K562 (cell line): ENCODE measurements around the gene TDRD9. TPM values are rescaled to one million over a fixed set of nuclear protein-coding genes. Genes with fewer than 3 reads are reported as not detected.

Experiments
- ATAC-seq: fragments of 200-7000 bp; cut with Tn5 transposase; 3 replicates; pipeline ENCODE4 v1.9.1; 2020; ENCODE audit warnings: moderate library complexity
- BruUV-seq: library from RNA; stranded (reverse); fragments of 400-500 nt; replicated peaks from 2 replicates; lab custom pipeline; 2021; lab: Mats Ljungman, UMichigan
- CTCF ChIA-PET: fragments of 300-600 bp; formaldehyde crosslinking; extraction: SDS; loops from one replicate; lab custom pipeline; 2021; ENCODE audit warnings: low intra/inter-chr PET ratio; lab: Yijun Ruan, JAX
- POLR2A ChIA-PET: fragments of 300-600, 350-650 bp; sonication (Branson Sonifier 250); formaldehyde crosslinking; extraction: SDS; loops from one replicate; lab custom pipeline; 2021; ENCODE audit warnings: antibody characterized with exemption, inconsistent platforms; lab: Yijun Ruan, JAX
- DNase-seq, 4 experiments: peaks; one replicate each; pipeline versions ENCODE4 v3.0.0 to v3.0.0-alpha.2; 2011 to 2018; ENCODE audit warnings: low spot score in 3 of 4, mixed read lengths in 3 of 4; ENCODE audit errors: extremely low read depth in 1 of 4
- FAIRE-seq: peaks from 2 replicates; lab custom pipeline; 2011; peaks lifted over from hg19 to GRCh38; lab: Jason Lieb, UNC
- H2AFZ ChIP-seq: 2 replicates; pipeline ENCODE4 v1.6.0; 2011; ENCODE audit warnings: low read depth, low read length, control low read depth, inconsistent platforms
- H3K27ac ChIP-seq: fragments of 200-600 bp; 3 replicates; pipeline ENCODE4 v1.8.0; 2011; ENCODE audit warnings: low read depth, mild to moderate bottlenecking, control low read depth, inconsistent platforms, low read length, moderate library complexity, mixed read lengths; ENCODE audit errors: extremely low read depth
- H3K27me3 ChIP-seq, 2 experiments: fragments of 300-600 bp in 1 of 2; 2 replicates in 1 of 2; 3 replicates in 1 of 2; pipeline versions ENCODE4 v1.6.0 to v1.8.0; 2011; ENCODE audit warnings: inconsistent platforms in 2 of 2, low read length in 2 of 2, mild to moderate bottlenecking in 1 of 2, mixed read lengths in 1 of 2, moderate library complexity in 1 of 2; ENCODE audit not compliant: control insufficient read depth in 2 of 2, insufficient read depth in 2 of 2
- H3K36me3 ChIP-seq: fragments of 300-600 bp; 3 replicates; pipeline ENCODE4 v1.8.0; 2011; ENCODE audit warnings: mild to moderate bottlenecking, low read length, inconsistent platforms; ENCODE audit not compliant: control insufficient read depth, insufficient read depth
- H3K4me1 ChIP-seq, 2 experiments: fragments of 200-600 bp in 1 of 2; replicated peaks in 1 of 2; 2 replicates in 1 of 2; 3 replicates in 1 of 2; pipeline versions ENCODE4 v1.5.1 to v1.8.0; 2011; ENCODE audit warnings: inconsistent platforms in 2 of 2, low read length in 2 of 2, mild to moderate bottlenecking in 1 of 2, mixed read lengths in 1 of 2, moderate library complexity in 1 of 2; ENCODE audit not compliant: control insufficient read depth in 2 of 2, insufficient read depth in 2 of 2
- H3K4me2 ChIP-seq: 2 replicates; pipeline ENCODE4 v1.6.1; 2011; ENCODE audit warnings: low read length, control low read depth, inconsistent platforms, mixed read lengths; ENCODE audit not compliant: insufficient read depth
- H3K4me3 ChIP-seq: fragments of 200-600 bp; sonication (generic), shearing (Covaris generic); 2 replicates; pipeline ENCODE4 v1.5.1; 2016; ENCODE audit warnings: control low read depth, inconsistent platforms
- H3K79me2 ChIP-seq: fragments of 200-600 bp; 3 replicates; pipeline ENCODE4 v1.8.0; 2011; ENCODE audit warnings: low read length, inconsistent platforms; ENCODE audit not compliant: control insufficient read depth, insufficient read depth
- H3K9ac ChIP-seq, 2 experiments: 2 replicates each; pipeline versions ENCODE4 v1.6.0 to v1.6.1; 2011; ENCODE audit warnings: low read depth in 2 of 2, low read length in 2 of 2, control low read depth in 1 of 2, inconsistent platforms in 1 of 2, mild to moderate bottlenecking in 1 of 2, mixed read lengths in 1 of 2; ENCODE audit not compliant: insufficient read depth in 1 of 2
- H3K9me1 ChIP-seq: one replicate; pipeline ENCODE4 v1.6.0; 2011; ENCODE audit warnings: inconsistent platforms, mild to moderate bottlenecking, low read length, moderate library complexity; ENCODE audit not compliant: control insufficient read depth, insufficient read depth
- H3K9me3 ChIP-seq: replicated peaks from 2 replicates; pipeline ENCODE4 v1.5.1; 2011; ENCODE audit warnings: low read depth, low read length, inconsistent platforms; ENCODE audit not compliant: control insufficient read depth, insufficient read depth
- H4K20me1 ChIP-seq: replicated peaks from 2 replicates; pipeline ENCODE4 v1.6.1; 2011; ENCODE audit warnings: low read length, inconsistent platforms, mixed read lengths; ENCODE audit not compliant: control insufficient read depth, insufficient read depth
- GTF2A2 ChIP-seq: IDR thresholded peaks from 2 replicates; pipeline ENCODE4 v1.6.1; 2016; ENCODE audit warnings: mild to moderate bottlenecking, missing genetic modification characterization, missing compliant biosample characterization
- MTA2 ChIP-seq: fragments of 450-650 bp; IDR thresholded peaks from 2 replicates; pipeline ENCODE4 v1.6.1; 2016; ENCODE audit warnings: low read depth
- OTX1 ChIP-seq: fragments of 450-650 bp; formaldehyde crosslinking; IDR thresholded peaks from 2 replicates; pipeline ENCODE4 v1.4.0; 2022; ENCODE audit warnings: mild to moderate bottlenecking
- SMARCA5 ChIP-seq: fragments of 450-650 bp; IDR thresholded peaks from 2 replicates; pipeline ENCODE4 v1.6.1; 2016
- ZNF224 ChIP-seq: sonication (generic); formaldehyde crosslinking; IDR thresholded peaks from 2 replicates; pipeline ENCODE4 v1.8.0; 2022; ENCODE audit warnings: mild to moderate bottlenecking, missing genetic modification reagents
- ZNF347 ChIP-seq: fragments of 450-650 bp; formaldehyde crosslinking; IDR thresholded peaks from 2 replicates; pipeline ENCODE4 v1.4.0; 2020; ENCODE audit warnings: low read depth, mild to moderate bottlenecking, moderate library complexity
- ZNF592 ChIP-seq: fragments of 450-650 bp; IDR thresholded peaks from 2 replicates; pipeline ENCODE4 v1.6.1; 2017; ENCODE audit warnings: antibody characterized with exemption, mild to moderate bottlenecking
- ZNF717 ChIP-seq: fragments of 250-450 bp; sonication (Bioruptor Pico); IDR thresholded peaks from 2 replicates; pipeline ENCODE4 v1.5.0; 2021
- WGBS: fragments of 100-300 bp; shearing (Covaris generic); methylation state at CpG from one replicate; pipeline ENCODE4 v1.1.6; 2016; ENCODE audit warnings: low coverage, mixed read lengths; ENCODE audit not compliant: insufficient coverage; ENCODE audit errors: missing lambda C conversion rate; 5-methylcytosine and 5-hydroxymethylcytosine counted together
- in situ Hi-C: fragments of 300-500 bp; cut with MboI; formaldehyde crosslinking; loops from 4 replicates; pipeline ENCODE4 v1.15.0; 2018; ENCODE audit warnings: inconsistent platforms, mixed read lengths
- intact Hi-C: fragments of 100-400 bp; cut with micrococcal nuclease; formaldehyde crosslinking; loops from 2 replicates; pipeline ENCODE4 v1.14.2; 2022
- polyA plus RNA-seq, 8 experiments: library from polyadenylated mRNA; depleted of rRNA in 4 of 8; stranded (reverse) in 5 of 8; unstranded in 3 of 8; fragments of >200 nt; fragmentation: Nextera tagmentation in 2 of 8; fragmentation: Illumina TruSeq in 1 of 8; extraction: Ambion mirVana in 2 of 8; extraction: Trizol in 1 of 8; gene quantifications; 2 replicates each; pipeline versions ENCODE4 v1.2.1 to v1.2.3, GENCODE V29; 2011 to 2014; ENCODE audit warnings: inconsistent platforms in 1 of 8, missing spikeins in 1 of 8
- total RNA-seq, 7 experiments: library from RNA; depleted of rRNA in 6 of 7; stranded (reverse); fragments of >200 nt in 6 of 7; fragmentation: Illumina TruSeq in 2 of 7; extraction: Trizol in 2 of 7; gene quantifications; 2 replicates each; pipeline versions ENCODE4 v1.2.1 to v1.2.3, GENCODE V29; 2011 to 2021; ENCODE audit warnings: low replicate concordance in 1 of 7

Gene TDRD9
- total and polyA plus RNA-seq, 9 of the 15 experiments (the other 6 are each of a cell fraction or from before 2014, with no cell fraction given): 0.04 to 0.14 (median 0.04) TPM; not detected in 5

GRCh38 chr14:104037074-104037473 is 108.8 kb downstream of the TDRD9 start (continued):
- TF ChIP-seq ZNF592 (no peak), ZNF224 (CRISPR knock-in tag) (no peak)
- TF ChIP-seq, all 486 proteins: peak for 0

DNA sequence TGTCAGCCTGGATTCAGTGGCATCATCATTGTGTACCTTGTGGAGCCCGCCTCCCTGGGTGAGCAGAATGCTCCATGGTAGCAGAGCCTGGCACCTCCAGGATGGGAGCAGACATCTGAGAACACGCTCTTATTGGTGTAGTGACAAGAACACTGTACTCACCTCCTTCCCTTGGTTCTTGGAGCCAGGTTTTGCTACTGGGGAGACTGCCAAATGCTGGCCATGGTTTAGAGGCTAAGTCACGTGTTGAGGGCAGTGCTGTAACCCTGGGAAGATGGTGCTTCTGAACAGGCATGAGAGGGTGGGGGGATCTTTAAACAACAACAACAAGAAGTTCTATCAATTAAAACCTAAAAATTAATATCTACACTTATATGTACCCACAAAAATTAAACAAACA is 109.6 kb downstream of the TDRD9 start:
- FAIRE-seq (no peak), ATAC-seq (no peak), DNase-seq (no peak)
- peaks cover 11 to 50% of the 10 kb centered on the region in 2 experiments; a peak in 3 of 5 replicates for H3K27me3 ChIP-seq
- BruUV-seq: no TSS peak
- WGBS: 0% methylated on average over 3 of the region's 3 CpGs
- in situ Hi-C loops (no loop called here), intact Hi-C loops (no loop called here)
- H3K36me3 ChIP-seq: no peaks in the 10 kb centered on the region
- POLR2A ChIA-PET: no interaction called here
- H3K9me3 ChIP-seq: no peaks in the 10 kb centered on the region
- no peak overlapping the region for H3K9ac ChIP-seq
- no peak overlapping the region for H3K4me3 ChIP-seq
- H4K20me1 ChIP-seq: no peaks in the 10 kb centered on the region
- no peaks in the 10 kb centered on the region for H3K4me1 ChIP-seq
- no peak overlapping the region for H3K27ac ChIP-seq
- no peaks in the 10 kb centered on the region for H3K9me1 ChIP-seq
- H3K4me2 ChIP-seq: no peak overlapping the region
- CTCF ChIA-PET: no interaction called here
- no peaks in the 10 kb centered on the region for H3K79me2 ChIP-seq
- no peak overlapping the region for H2AFZ ChIP-seq
- TF ChIP-seq GTF2A2: no peak
- no peak for TF ChIP-seq ZNF347 (CRISPR knock-in tag)
- TF ChIP-seq SMARCA5: no peak
- TF ChIP-seq OTX1 (CRISPR knock-in tag): no peak
- no peak for TF ChIP-seq MTA2
- no peak for TF ChIP-seq ZNF717 (CRISPR knock-in tag)
